Uterus (tissue), 4 donors: ENCODE measurements around the gene GALNT9. TPM values are rescaled to one million over a fixed set of nuclear protein-coding genes. Genes with fewer than 3 reads are reported as not detected.

ENCODE experiments used
- DNase-seq, 2 donors: peaks; one replicate each; pipeline ENCODE4 v3.0.0-alpha.2; 2019 to 2020
- H3K27ac ChIP-seq, 2 donors: fragments of 200-600 bp; sonication (generic); 1 replicate in 1 of 2; 2 replicates in 1 of 2; pipeline ENCODE4 v1.5.1; 2016 to 2018
- H3K27me3 ChIP-seq, 2 donors: fragments of 200-600 bp; sonication (generic); one replicate each; pipeline ENCODE4 v1.5.1; 2018 to 2019; ENCODE audit warnings: control low read depth in 1 of 2
- H3K36me3 ChIP-seq, 2 donors: fragments of 200-600 bp; sonication (generic); one replicate each; pipeline ENCODE4 v1.5.1; 2019; ENCODE audit warnings: control low read depth in 1 of 2
- H3K4me1 ChIP-seq, 2 donors: fragments of 200-600 bp; sonication (generic); one replicate each; pipeline ENCODE4 v1.5.1; 2018 to 2019; ENCODE audit warnings: control low read depth in 1 of 2
- H3K4me3 ChIP-seq, 2 donors: fragments of 200-600 bp; sonication (generic); 1 replicate in 1 of 2; 2 replicates in 1 of 2; pipeline ENCODE4 v1.5.1; 2018 to 2019; ENCODE audit warnings: mild to moderate bottlenecking in 1 of 2
- H3K9me3 ChIP-seq, 2 donors: fragments of 200-600 bp; sonication (generic); one replicate each; pipeline ENCODE4 v1.5.1; 2019; ENCODE audit warnings: control low read depth in 1 of 2
- CTCF ChIP-seq, 4 experiments: fragments of 200-600 bp in 2 of 4; fragments of 450-650 bp in 2 of 4; sonication (generic) in 2 of 4; IDR thresholded peaks; one replicate each; pipeline ENCODE4 v1.5.1; 2016 to 2019; ENCODE audit warnings: antibody characterized with exemption in 4 of 4, mild to moderate bottlenecking in 2 of 4, moderate library complexity in 1 of 4
- POLR2A ChIP-seq, 2 donors: fragments of 450-650 bp; IDR thresholded peaks; one replicate each; pipeline ENCODE4 v1.6.1; 2016; ENCODE audit warnings: antibody characterized with exemption in 2 of 2, mild to moderate bottlenecking in 1 of 2, moderate library complexity in 1 of 2
- intact Hi-C: fragments of 100-400 bp; cut with DNase I; formaldehyde crosslinking; loops from one replicate; pipeline ENCODE4 v1.15.1; 2023; ENCODE audit warnings: low total_unique reads
- total RNA-seq, 4 donors: library from RNA; depleted of rRNA in 3 of 4; stranded (reverse); fragments of >200 nt in 3 of 4; gene quantifications; one replicate each; pipeline versions ENCODE4 v1.1.0 to v1.2.4, GENCODE V29; 2014 to 2023
- donor health status: DM: yes; HTN: yes; CAD: no.

Gene GALNT9
- total RNA-seq, 4 donors from 2014 or later = 1.5 to 4.3 TPM; not detected in 2

GRCh38 chr12:132238488-132238854 is 90.9 kb downstream of the GALNT9 start:
- intact Hi-C loops = no loop called here
- Histone ChIP-seq H3K4me1 (no peaks in the 10 kb centered on the region), H3K4me3 (no peak overlapping the region), H3K36me3 (no peaks in the 10 kb centered on the region), H3K9me3 (no peaks in the 10 kb centered on the region), H3K27ac (no peak overlapping the region), H3K27me3 (no peaks in the 10 kb centered on the region)
- no peak for TF ChIP-seq CTCF (IDR thresholded peaks at IDR 0.05)
- no peak for TF ChIP-seq POLR2A (IDR thresholded peaks at IDR 0.05)
- DNase-seq = no peak

- H3K27ac ChIP-seq = no peak overlapping the region
- no peaks in the 10 kb centered on the region for H3K27me3 ChIP-seq
- no peaks in the 10 kb centered on the region for H3K9me3 ChIP-seq
- H3K36me3 ChIP-seq = no peaks in the 10 kb centered on the region
- H3K4me3 ChIP-seq = no peak overlapping the region
- TF ChIP-seq CTCF (IDR thresholded peaks at IDR 0.05) (no peak), POLR2A (IDR thresholded peaks at IDR 0.05) (no peak)
- intact Hi-C loops = no loop called here
- no peaks in the 10 kb centered on the region for H3K4me1 ChIP-seq
- DNase-seq = no peak
Observed at GRCh38 chr12:132237772-132238487, 91.5 kb downstream of the GALNT9 start.

GRCh38 chr12:132236930-132237771 is 92.2 kb downstream of the GALNT9 start:
- Histone ChIP-seq H3K27me3 (no peaks in the 10 kb centered on the region), H3K4me3 (no peak overlapping the region), H3K36me3 (no peaks in the 10 kb centered on the region), H3K9me3 (no peaks in the 10 kb centered on the region), H3K27ac (no peak overlapping the region), H3K4me1 (no peaks in the 10 kb centered on the region)
- no peak for DNase-seq
- intact Hi-C loops = no loop called here
- no peak for TF ChIP-seq POLR2A (IDR thresholded peaks at IDR 0.05)
- no peak for TF ChIP-seq CTCF (IDR thresholded peaks at IDR 0.05)

- no peaks in the 10 kb centered on the region for H3K9me3 ChIP-seq
- H3K4me1 ChIP-seq = no peaks in the 10 kb centered on the region
- TF ChIP-seq CTCF (IDR thresholded peaks at IDR 0.05) = no peak
- H3K27me3 ChIP-seq = no peaks in the 10 kb centered on the region
- intact Hi-C loops = no loop called here
- H3K27ac ChIP-seq = no peak overlapping the region
- no peak for DNase-seq
- H3K4me3 ChIP-seq = no peak overlapping the region
- H3K36me3 ChIP-seq = no peaks in the 10 kb centered on the region
Observed at GRCh38 chr12:132236129-132236929, 93.1 kb downstream of the GALNT9 start.
